CD4-positive, alpha-beta memory T cell (primary cell): Measurements from ENCODE around the gene TUBB3. TPM values are rescaled to one million over a fixed set of nuclear protein-coding genes. Genes with fewer than 3 reads are reported as not detected.
"Not testable (repeated sequence)": the region's sequence is repeated elsewhere in the genome, so short reads cannot be mapped to it uniquely, and the experiment has no call there.

ENCODE experiments used
- CTCF ChIA-PET: fragments of 350-600 bp; sonication (Branson Sonifier 250); formaldehyde crosslinking; loops from one replicate; lab custom pipeline; 2021; ENCODE audit warnings: inconsistent platforms; ENCODE audit not compliant: partially characterized antibody; lab: Charles Lee
- POLR2A ChIA-PET: fragments of 350-600 bp; sonication (Branson Sonifier 250); formaldehyde crosslinking; loops from one replicate; lab custom pipeline; 2021; ENCODE audit not compliant: partially characterized antibody; lab: Charles Lee
- DNase-seq, 5 donors: peaks; one replicate each; pipeline versions ENCODE4 v3.0.0 to v3.0.0-alpha.2; 2020 to 2022; ENCODE audit warnings: mixed read lengths in 1 of 5
- H3K27ac ChIP-seq: one replicate; pipeline ENCODE4 v1.7.0; 2013; ENCODE audit warnings: low read depth, low read length
- H3K27me3 ChIP-seq: 2 replicates; pipeline ENCODE4 v1.7.0; 2013; ENCODE audit warnings: mild to moderate bottlenecking, low read length, moderate library complexity; ENCODE audit not compliant: insufficient read depth
- H3K36me3 ChIP-seq: 2 replicates; pipeline ENCODE4 v1.7.0; 2013; ENCODE audit warnings: mild to moderate bottlenecking, low read length, moderate library complexity; ENCODE audit not compliant: insufficient read depth
- H3K4me1 ChIP-seq: 2 replicates; pipeline ENCODE4 v1.7.0; 2013; ENCODE audit warnings: mild to moderate bottlenecking, low read length, moderate library complexity; ENCODE audit not compliant: insufficient read depth
- H3K4me3 ChIP-seq, 2 donors: one replicate each; pipeline ENCODE4 v1.7.0; 2013; ENCODE audit warnings: low read length in 2 of 2, mild to moderate bottlenecking in 1 of 2
- H3K9me3 ChIP-seq, 2 donors: one replicate each; pipeline ENCODE4 v1.7.0; 2013; ENCODE audit warnings: low read length in 2 of 2, control low read depth in 1 of 2; ENCODE audit not compliant: control insufficient read depth in 1 of 2
- H3K27ac Mint-ChIP-seq, 7 donors: one replicate each; pipeline ENCODE4 v1.8.0; 2020 to 2021; ENCODE audit warnings: mixed read lengths in 7 of 7, mild to moderate bottlenecking in 6 of 7, inconsistent platforms in 3 of 7, moderate library complexity in 3 of 7
- H3K27me3 Mint-ChIP-seq, 2 donors: one replicate each; pipeline ENCODE4 v1.8.0; 2020 to 2021; ENCODE audit warnings: mixed read lengths in 2 of 2
- H3K36me3 Mint-ChIP-seq, 2 donors: one replicate each; pipeline ENCODE4 v1.8.0; 2020 to 2021; ENCODE audit warnings: mixed read lengths in 2 of 2, inconsistent platforms in 1 of 2, mild to moderate bottlenecking in 1 of 2
- H3K4me1 Mint-ChIP-seq, 4 donors: one replicate each; pipeline ENCODE4 v1.8.0; 2020 to 2021; ENCODE audit warnings: mixed read lengths in 4 of 4, mild to moderate bottlenecking in 1 of 4
- H3K4me3 Mint-ChIP-seq, 8 donors: one replicate each; pipeline ENCODE4 v1.8.0; 2020 to 2021; ENCODE audit warnings: mixed read lengths in 8 of 8, mild to moderate bottlenecking in 7 of 8, moderate library complexity in 6 of 8, inconsistent platforms in 3 of 8
- H3K9me3 Mint-ChIP-seq, 8 donors: one replicate each; pipeline ENCODE4 v1.8.0; 2020 to 2021; ENCODE audit warnings: mixed read lengths in 8 of 8, mild to moderate bottlenecking in 5 of 8, inconsistent platforms in 3 of 8, moderate library complexity in 1 of 8
- intact Hi-C: fragments of 100-400 bp; cut with micrococcal nuclease; formaldehyde crosslinking; loops from one replicate; pipeline ENCODE4 v1.15.1; 2023
- polyA plus RNA-seq, 2 donors: library from polyadenylated mRNA; unstranded; fragments of 300-500 nt; fragmentation: Illumina TruSeq; gene quantifications; one replicate each; pipeline ENCODE4 v1.2.3, GENCODE V29; 2021
- total RNA-seq, 2 experiments: library from RNA; stranded (reverse); gene quantifications; one replicate each; pipeline ENCODE4 v1.2.3, GENCODE V29; 2021

Gene TUBB3
- total and polyA plus RNA-seq, 4 experiments from 2014 or later = 0.73 TPM; not detected in 3

GRCh38 chr16:89960966-89961365, 37.8 kb downstream of the TUBB3 start:
- Histone ChIP-seq H3K9me3 (no peaks in the 10 kb centered on the region), H3K4me3 (no peak overlapping the region), H3K27ac (no peak overlapping the region), H3K4me1 (no peaks in the 10 kb centered on the region), H3K36me3 (no peaks in the 10 kb centered on the region), H3K27me3 (no peaks in the 10 kb centered on the region)
- Mint-ChIP-seq H3K36me3 (peaks cover 9 to 36% of the 10 kb centered on the region in 2 donors), H3K27me3 (no peaks in the 10 kb centered on the region), H3K9me3 (no peaks in the 10 kb centered on the region), H3K4me1 (peaks cover 0 to 1% (median 0%) of the 10 kb centered on the region in 4 donors), H3K4me3 (no peak overlapping the region), H3K27ac (no peak overlapping the region)
- ChIA-PET POLR2A (interaction anchor here (1.1 kb wide), 1 partner anchor 11 kb away, joined by 3 read pairs; no protein-coding TSS in a partner anchor), CTCF (no interaction called here)
- intact Hi-C loops = no loop called here
- DNase-seq = no peak

- Histone ChIP-seq H3K36me3 (no peaks in the 10 kb centered on the region), H3K27ac (no peak overlapping the region), H3K27me3 (no peaks in the 10 kb centered on the region), H3K4me1 (no peaks in the 10 kb centered on the region), H3K4me3 (no peak overlapping the region), H3K9me3 (no peaks in the 10 kb centered on the region)
- Mint-ChIP-seq H3K4me3 (no peak overlapping the region), H3K27ac (no peak overlapping the region), H3K9me3 (no peaks in the 10 kb centered on the region), H3K36me3 (peaks cover 9 to 34% of the 10 kb centered on the region in 2 donors), H3K4me1 (peaks cover 0 to 1% (median 0%) of the 10 kb centered on the region in 4 donors), H3K27me3 (no peaks in the 10 kb centered on the region)
- DNase-seq = no peak
- intact Hi-C loops = no loop called here
- ChIA-PET POLR2A (no interaction called here), CTCF (no interaction called here)
Observed at GRCh38 chr16:89961920-89962319, 38.8 kb downstream of the TUBB3 start.

GRCh38 chr16:89962754-89963498, 39.8 kb downstream of the TUBB3 start:
- no peak for DNase-seq
- POLR2A ChIA-PET = no interaction called here
- H3K27me3 ChIP-seq = no peaks in the 10 kb centered on the region

GRCh38 chr16:89964201-89964600, 41.1 kb downstream of the TUBB3 start:
- Histone ChIP-seq H3K36me3 (no peaks in the 10 kb centered on the region), H3K4me3 (no peak overlapping the region), H3K4me1 (no peaks in the 10 kb centered on the region), H3K27me3 (no peaks in the 10 kb centered on the region), H3K27ac (no peak overlapping the region), H3K9me3 (no peaks in the 10 kb centered on the region)
- no peaks in the 10 kb centered on the region for H3K27me3 Mint-ChIP-seq
- H3K4me1 Mint-ChIP-seq = peaks cover 0 to 4% (median under 1%) of the 10 kb centered on the region in 4 donors
- no peak overlapping the region for H3K27ac Mint-ChIP-seq
- no peaks in the 10 kb centered on the region for H3K9me3 Mint-ChIP-seq
- ChIA-PET POLR2A (no interaction called here), CTCF (no interaction called here)
- no peak for DNase-seq
- no peak overlapping the region for H3K4me3 Mint-ChIP-seq
- peaks cover 0 to 24% of the 10 kb centered on the region in 2 donors for H3K36me3 Mint-ChIP-seq
- intact Hi-C loops = no loop called here

More at GRCh38 chr16:89962754-89963498, 39.8 kb downstream of the TUBB3 start:
- CTCF ChIA-PET = no interaction called here
- Mint-ChIP-seq H3K27ac (no peak overlapping the region), H3K9me3 (no peaks in the 10 kb centered on the region), H3K27me3 (no peaks in the 10 kb centered on the region), H3K4me3 (no peak overlapping the region), H3K4me1 (peaks cover 0 to 1% (median 0%) of the 10 kb centered on the region in 4 donors), H3K36me3 (peaks cover 9 to 33% of the 10 kb centered on the region in 2 donors)
- Histone ChIP-seq H3K4me1 (no peaks in the 10 kb centered on the region), H3K36me3 (no peaks in the 10 kb centered on the region), H3K4me3 (no peak overlapping the region), H3K9me3 (no peaks in the 10 kb centered on the region), H3K27ac (no peak overlapping the region)
- intact Hi-C loops = no loop called here

- Histone ChIP-seq H3K4me3 (no peak overlapping the region), H3K27me3 (no peaks in the 10 kb centered on the region), H3K36me3 (no peaks in the 10 kb centered on the region), H3K4me1 (no peaks in the 10 kb centered on the region), H3K27ac (no peak overlapping the region), H3K9me3 (no peaks in the 10 kb centered on the region)
- CTCF ChIA-PET = no interaction called here
- no peak for DNase-seq
- intact Hi-C loops = no loop called here
- Mint-ChIP-seq H3K27ac (peak overlapping the region in 1 of 7 donors; percentile 17), H3K27me3 (no peaks in the 10 kb centered on the region), H3K9me3 (no peaks in the 10 kb centered on the region), H3K4me1 (peaks cover 2 to 5% (median 3%) of the 10 kb centered on the region in 4 donors), H3K36me3 (peaks cover 0 to 12% of the 10 kb centered on the region in 2 donors), H3K4me3 (no peak overlapping the region)
- POLR2A ChIA-PET = no interaction called here
Observed at GRCh38 chr16:89965447-89966225, 42.5 kb downstream of the TUBB3 start.

GRCh38 chr16:89966756-89967155, 43.6 kb downstream of the TUBB3 start:
- Mint-ChIP-seq H3K36me3 (peaks cover 0 to 6% of the 10 kb centered on the region in 2 donors), H3K4me3 (no peak overlapping the region), H3K4me1 (peaks cover 5 to 16% (median 10%) of the 10 kb centered on the region in 4 donors), H3K27ac (no peak overlapping the region), H3K27me3 (no peaks in the 10 kb centered on the region), H3K9me3 (no peaks in the 10 kb centered on the region)
- no peak for DNase-seq
- intact Hi-C loops = no loop called here
- CTCF ChIA-PET = no interaction called here
- no peaks in the 10 kb centered on the region for H3K36me3 ChIP-seq
- H3K4me1 ChIP-seq = peaks cover 10% of the 10 kb centered on the region
- H3K27ac ChIP-seq = no peak overlapping the region
- no peaks in the 10 kb centered on the region for H3K27me3 ChIP-seq
- H3K4me3 ChIP-seq = no peak overlapping the region
- POLR2A ChIA-PET = no interaction called here
- no peaks in the 10 kb centered on the region for H3K9me3 ChIP-seq

- POLR2A ChIA-PET, H3K27me3 Mint-ChIP-seq, H3K27ac Mint-ChIP-seq, H3K4me3 Mint-ChIP-seq, H3K36me3 Mint-ChIP-seq, CTCF ChIA-PET, H3K27ac ChIP-seq, H3K9me3 ChIP-seq, DNase-seq, H3K9me3 Mint-ChIP-seq, H3K27me3 ChIP-seq, intact Hi-C loops, H3K36me3 ChIP-seq, H3K4me3 ChIP-seq: not testable (repeated sequence)
- H3K4me1 Mint-ChIP-seq = peaks cover 5 to 19% (median 12%) of the 10 kb centered on the region in 4 donors
- peaks cover 14% of the 10 kb centered on the region for H3K4me1 ChIP-seq
Observed at GRCh38 chr16:89967436-89967835, 44.3 kb downstream of the TUBB3 start.
